Stimulated activated CD8-positive, alpha-beta memory T cell treated with anti-CD3 and anti-CD28 coated beads, Interleukin-7, amount 100 ng/mL, for 24 hours (primary cell): ENCODE measurements around the gene P2RY4.
"Not testable (repeated sequence)": the region's sequence is repeated elsewhere in the genome, so short reads cannot be mapped to it uniquely, and the experiment has no call there.

ENCODE experiments used
- DNase-seq: peaks from one replicate; pipeline ENCODE4 v3.0.0-alpha.2; 2020; ENCODE audit warnings: low read depth

Gene P2RY4

DNA sequence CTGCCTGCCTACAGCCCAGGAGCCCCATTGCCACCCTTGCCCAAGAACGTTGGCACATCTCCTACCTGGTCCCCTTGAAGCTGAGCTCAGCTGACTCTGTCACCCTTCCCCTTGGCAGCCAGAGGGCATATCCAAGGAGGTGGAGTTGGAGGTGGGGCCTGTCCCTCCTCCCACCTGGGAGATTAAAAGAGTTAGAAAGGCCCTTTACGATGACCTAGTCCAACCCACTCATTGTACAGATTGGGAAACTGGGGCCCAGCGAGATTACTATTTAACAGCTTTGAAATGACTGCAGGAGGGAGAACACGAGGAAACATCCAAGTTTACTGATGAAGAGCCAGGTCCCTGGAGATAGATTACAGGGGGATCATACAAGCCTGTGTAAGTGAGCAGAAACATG is at the start of gene P2RY4:
P2RY4 (minus strand) TSS at position 101 of the 400 bp plus-strand sequence. CDS start 580 bp downstream, outside the sequence.
- no peak for DNase-seq

DNA sequence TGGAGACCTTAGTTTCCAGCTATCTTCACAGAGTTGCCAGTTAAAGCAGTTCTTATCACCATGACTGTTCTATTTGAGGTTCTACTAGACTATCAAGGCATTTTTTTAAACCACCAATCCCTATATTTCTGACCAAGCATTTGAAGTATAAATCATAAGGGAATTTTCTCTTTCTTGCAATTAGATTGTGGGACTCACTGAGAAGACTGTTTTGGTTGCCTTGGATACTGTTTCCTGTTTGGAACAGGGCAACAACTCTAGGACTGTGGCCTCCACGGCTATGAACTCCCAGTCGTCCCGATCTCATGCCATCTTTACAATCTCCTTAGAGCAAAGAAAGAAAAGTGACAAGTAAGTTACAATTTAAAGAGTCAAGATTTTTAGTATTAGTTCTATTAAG is 41.7 kb upstream of the P2RY4 start:
- no peak for DNase-seq

DNA sequence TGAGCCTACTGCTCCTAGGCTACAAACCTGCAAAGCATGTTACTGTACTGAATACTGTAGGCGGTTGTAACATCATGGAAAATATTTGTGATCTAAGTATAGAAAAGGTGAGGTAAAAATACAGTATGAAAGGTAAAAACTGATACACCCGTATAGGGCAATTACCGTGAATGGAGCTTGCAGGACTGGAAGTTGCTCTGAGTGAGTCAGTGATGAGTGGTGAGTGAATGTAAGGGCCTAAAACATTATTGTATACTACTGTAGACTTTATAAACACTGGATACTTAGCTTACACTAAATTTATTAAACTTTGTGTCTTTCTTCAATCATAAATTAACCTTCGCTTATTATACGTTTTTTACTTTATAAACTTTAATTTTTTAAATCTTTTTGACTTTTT is 33.6 kb upstream of the P2RY4 start:
- no peak for DNase-seq

DNA sequence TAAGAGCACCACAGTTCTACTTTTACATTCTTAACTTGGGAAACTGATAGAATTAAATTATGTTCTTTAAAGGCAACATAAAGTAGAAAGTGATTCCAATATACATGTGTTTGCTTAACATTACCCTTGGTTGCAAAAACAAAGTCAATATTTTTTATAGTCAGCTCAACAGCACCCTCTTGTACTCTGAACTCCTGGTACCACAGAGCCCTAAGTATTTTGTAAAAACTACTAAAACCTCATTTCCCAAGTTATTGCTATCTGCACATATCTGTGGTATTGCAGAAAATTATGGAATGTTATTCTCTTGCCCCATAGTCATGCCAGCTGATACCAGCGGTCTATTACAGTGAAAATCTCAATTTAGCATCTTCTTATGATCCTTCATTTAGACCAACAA is 32.8 kb upstream of the P2RY4 start:
- no peak for DNase-seq

DNA sequence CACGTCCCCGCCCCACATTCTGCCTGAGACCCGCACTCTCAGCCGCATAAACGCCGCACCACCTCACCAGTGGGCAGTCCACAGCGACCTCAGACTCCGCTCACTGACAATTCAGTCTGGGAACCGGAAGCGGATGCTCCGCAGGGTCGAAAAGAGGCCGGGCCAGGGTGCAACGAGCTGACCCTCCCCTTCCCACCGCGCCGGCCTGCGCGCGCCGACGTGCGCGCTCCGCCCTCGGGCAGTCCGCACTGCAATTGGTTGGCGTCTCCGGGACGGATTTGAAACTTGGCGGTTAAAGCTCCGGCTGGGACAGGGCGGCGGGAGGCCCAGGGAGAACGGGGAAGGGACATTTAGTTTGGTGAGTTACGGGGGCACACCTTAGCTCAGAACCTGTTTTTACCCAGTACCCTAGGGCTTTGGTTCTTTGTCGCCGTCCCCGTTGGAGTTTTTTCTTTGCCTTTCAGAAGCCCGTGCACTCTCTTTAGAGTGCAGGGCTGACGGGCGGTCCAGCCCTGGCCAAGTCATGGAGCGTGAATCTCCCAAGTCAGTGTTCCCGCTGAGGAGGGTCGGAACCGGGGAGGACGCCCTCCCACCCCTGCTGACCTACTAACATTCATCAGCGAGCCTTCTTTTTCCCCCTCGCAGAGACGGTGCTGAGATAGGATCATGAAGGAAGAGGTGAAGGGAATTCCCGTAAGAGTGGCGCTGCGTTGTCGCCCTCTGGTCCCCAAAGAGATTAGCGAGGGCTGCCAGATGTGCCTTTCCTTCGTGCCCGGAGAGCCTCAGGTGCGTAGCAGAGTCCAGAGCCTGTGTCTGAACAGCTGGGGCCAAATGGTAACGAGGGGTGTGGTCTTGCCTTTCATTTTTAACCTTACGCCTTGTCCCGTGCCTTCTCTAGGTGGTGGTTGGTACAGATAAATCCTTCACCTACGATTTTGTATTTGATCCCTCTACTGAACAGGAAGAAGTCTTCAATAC is 30.1 kb upstream of the P2RY4 start, which contains the start of the genes KIF4A and PDZD11:
KIF4A (plus strand) TSS at position 312 of the 978 bp plus-strand sequence; CDS start at position 667, 355 bp downstream.
PDZD11 (minus strand) TSS at position 135 of the 978 bp plus-strand sequence. CDS start 586 bp downstream, outside the sequence.
- DNase-seq: peak; percentile 51

- DNase-seq: no peak
Measured at GRCh38 chrX:70289168-70289792, 29.3 kb upstream of the P2RY4 start.

DNA sequence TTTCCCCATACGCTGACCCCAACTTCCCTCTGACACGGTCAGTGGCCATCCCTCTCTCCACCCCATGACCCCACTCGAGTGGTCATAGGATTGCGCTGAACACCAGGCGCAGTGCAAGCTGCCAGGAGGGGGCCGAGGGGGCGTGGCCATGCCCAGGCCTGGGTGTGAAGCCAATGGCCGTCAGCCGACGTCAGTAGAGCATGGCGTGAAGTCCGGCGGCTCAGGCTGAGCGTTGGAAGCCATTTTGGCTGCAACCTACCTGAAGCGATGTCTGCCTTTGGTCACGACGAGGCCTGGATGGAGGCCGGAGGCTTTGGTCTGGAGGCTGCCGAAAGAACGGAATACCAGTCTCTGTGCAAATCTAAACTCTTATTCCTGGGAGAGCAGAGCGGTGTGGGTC is 21.9 kb upstream of the P2RY4 start, which contains the start of gene RAB41:
RAB41 (plus strand) TSS at position 222 of the 400 bp plus-strand sequence; CDS start at position 268, 46 bp downstream.
- no peak for DNase-seq

DNA sequence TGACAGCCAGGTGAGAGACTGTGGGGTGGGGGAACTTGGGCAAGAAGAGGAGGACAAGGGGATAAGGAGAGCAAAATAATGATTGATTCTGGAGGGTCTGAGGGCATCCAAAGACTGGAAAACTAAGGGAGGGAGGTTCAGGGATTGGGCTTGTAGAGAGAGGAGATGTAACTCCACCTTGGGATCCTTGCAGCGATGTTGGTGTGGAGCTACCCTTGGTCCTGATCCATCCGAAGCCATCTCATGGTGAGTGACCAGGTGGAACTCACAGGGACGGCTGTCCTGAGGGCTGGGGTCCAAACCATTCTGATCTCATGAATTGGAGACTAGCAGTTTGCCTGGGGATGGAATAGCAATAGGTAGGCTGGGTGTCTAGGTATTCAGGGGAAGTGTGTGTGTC is 20.6 kb upstream of the P2RY4 start:
- no peak for DNase-seq

- DNase-seq: no peak
Measured at GRCh38 chrX:70279081-70279480, 19.1 kb upstream of the P2RY4 start.

- DNase-seq: not testable (repeated sequence)
Measured at GRCh38 chrX:70274029-70274428, 14.0 kb upstream of the P2RY4 start.

GRCh38 chrX:70268034-70268433 is 8.0 kb upstream of the P2RY4 start, which contains the start of gene ARR3:
Gene ARR3 (plus strand): TSS chrX:70268334. CDS start chrX:70269386, 1,052 bp downstream.
- no peak for DNase-seq

GRCh38 chrX:70264784-70265183 is 4.8 kb upstream of the P2RY4 start:
- DNase-seq: no peak

- peak; percentile 0 for DNase-seq
Measured at GRCh38 chrX:70262952-70263567, 3.1 kb upstream of the P2RY4 start.

GRCh38 chrX:70257423-70258288 is 2.3 kb downstream of the P2RY4 start:
- no peak for DNase-seq

DNA sequence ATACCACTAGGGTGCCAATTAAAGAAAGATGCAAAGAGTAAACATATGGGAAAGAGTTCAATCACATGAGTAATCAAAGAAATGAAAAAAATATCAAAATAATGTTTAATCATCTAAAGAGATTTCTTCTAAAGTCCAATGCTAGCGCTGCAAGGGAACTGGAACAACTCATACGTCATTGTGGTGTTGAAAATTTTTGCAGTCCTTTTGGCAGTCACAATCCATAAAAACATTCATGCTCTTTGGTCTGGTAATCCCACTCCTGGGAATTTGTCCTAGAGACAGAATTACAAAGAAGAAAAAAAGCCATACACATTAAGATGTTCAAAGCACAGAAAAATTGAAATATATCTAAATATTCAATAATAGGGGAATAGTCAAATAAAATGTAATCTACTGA is 4.6 kb downstream of the P2RY4 start:
- no peak for DNase-seq

GRCh38 chrX:70254909-70255308 is 5.1 kb downstream of the P2RY4 start:
- no peak for DNase-seq

GRCh38 chrX:70254063-70254400 is 6.0 kb downstream of the P2RY4 start:
- DNase-seq: no peak

- no peak for DNase-seq
Measured at GRCh38 chrX:70253377-70254062, 6.5 kb downstream of the P2RY4 start.

GRCh38 chrX:70252491-70252890 is 7.5 kb downstream of the P2RY4 start:
- DNase-seq: no peak

DNA sequence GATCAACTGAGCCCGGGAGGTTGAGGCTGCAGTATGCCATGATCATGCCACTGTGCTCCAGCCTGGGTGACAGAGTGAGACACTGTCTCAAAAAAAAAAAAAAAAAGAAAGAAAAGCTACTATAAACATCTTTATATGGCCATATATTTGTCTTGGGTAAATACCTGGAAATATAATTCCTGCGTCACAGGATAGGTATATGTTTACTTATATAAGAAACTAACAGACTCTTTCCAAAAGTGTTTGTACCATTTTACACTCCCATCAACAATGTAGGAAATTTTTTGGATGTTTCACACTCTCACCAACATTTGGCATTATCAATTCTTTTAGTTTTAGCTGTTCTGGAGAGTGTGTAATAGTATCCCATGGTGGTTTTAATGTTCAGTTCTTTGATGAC is 12.8 kb downstream of the P2RY4 start:
- DNase-seq: no peak

DNA sequence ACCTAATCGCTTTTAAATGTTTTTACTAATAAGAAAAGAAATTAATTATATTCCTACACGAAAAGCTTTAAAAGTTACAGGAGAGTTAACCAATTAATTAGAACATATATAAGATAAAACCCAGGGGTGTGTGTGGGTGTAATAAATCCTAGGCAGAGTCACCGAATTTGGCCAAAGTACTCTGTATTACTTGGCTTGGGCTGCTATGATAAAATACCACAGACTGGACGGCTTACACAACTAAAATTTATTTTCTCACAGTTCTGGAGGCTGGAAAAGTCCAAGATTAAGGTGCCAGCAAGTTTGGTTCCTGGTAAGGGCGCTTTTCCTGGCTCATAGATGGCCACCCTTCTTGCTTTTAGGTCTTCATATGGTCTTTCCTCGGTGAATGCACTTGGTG is 15.1 kb downstream of the P2RY4 start:
- DNase-seq: no peak
